Peyer's patch (tissue), 4 donors: Measurements from ENCODE around the gene KYNU.

Experiments
- POLR2A ChIP-seq, 2 donors: fragments of 450-650 bp; IDR thresholded peaks; one replicate each; pipeline ENCODE4 v1.5.1; 2017; ENCODE audit warnings: antibody characterized with exemption in 2 of 2, mild to moderate bottlenecking in 2 of 2, moderate library complexity in 2 of 2
- TF ChIP-seq, protein P1 (sequence below), 6 experiments: fragments of 450-650 bp in 4 of 6; fragments of 200-600 bp in 2 of 6; sonication (generic) in 1 of 6; IDR thresholded peaks; one replicate each; pipeline ENCODE4 v1.5.1; 2017 to 2019; ENCODE audit warnings: antibody characterized with exemption in 6 of 6, mild to moderate bottlenecking in 3 of 6, moderate library complexity in 1 of 6

DNA sequence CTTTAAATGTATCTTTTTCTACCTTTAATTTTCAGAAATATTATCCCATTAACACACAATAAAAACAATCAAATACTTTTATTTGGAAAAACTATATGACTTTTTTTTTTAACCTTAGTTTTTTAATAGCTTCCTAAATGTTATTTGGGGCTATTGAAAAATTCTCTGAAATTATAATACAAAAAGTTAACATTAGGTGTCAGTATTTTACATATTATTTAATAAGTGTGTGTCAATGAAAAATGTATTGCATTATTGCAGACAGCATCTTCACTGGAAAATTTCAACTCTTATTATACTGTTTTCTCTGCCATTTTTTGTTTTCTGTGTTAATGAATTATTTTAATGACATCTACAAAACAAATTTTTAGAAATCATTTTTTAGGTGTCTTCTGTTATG is 200.6 kb downstream of the KYNU start:
- TF ChIP-seq, protein P1, sequence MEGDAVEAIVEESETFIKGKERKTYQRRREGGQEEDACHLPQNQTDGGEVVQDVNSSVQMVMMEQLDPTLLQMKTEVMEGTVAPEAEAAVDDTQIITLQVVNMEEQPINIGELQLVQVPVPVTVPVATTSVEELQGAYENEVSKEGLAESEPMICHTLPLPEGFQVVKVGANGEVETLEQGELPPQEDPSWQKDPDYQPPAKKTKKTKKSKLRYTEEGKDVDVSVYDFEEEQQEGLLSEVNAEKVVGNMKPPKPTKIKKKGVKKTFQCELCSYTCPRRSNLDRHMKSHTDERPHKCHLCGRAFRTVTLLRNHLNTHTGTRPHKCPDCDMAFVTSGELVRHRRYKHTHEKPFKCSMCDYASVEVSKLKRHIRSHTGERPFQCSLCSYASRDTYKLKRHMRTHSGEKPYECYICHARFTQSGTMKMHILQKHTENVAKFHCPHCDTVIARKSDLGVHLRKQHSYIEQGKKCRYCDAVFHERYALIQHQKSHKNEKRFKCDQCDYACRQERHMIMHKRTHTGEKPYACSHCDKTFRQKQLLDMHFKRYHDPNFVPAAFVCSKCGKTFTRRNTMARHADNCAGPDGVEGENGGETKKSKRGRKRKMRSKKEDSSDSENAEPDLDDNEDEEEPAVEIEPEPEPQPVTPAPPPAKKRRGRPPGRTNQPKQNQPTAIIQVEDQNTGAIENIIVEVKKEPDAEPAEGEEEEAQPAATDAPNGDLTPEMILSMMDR (IDR thresholded peaks at IDR 0.05) = no peak
- no peak for TF ChIP-seq POLR2A (IDR thresholded peaks at IDR 0.05)
